Neural cell (in vitro differentiated cells): ENCODE results near the gene SEC22A.

Experiments
- CTCF ChIP-seq: fragments of 450-650 bp; IDR thresholded peaks from 2 replicates; pipeline ENCODE4 v1.5.1; 2014; ENCODE audit warnings: antibody characterized with exemption, mild to moderate bottlenecking, moderate library complexity; ENCODE audit not compliant: poor library complexity, severe bottlenecking
- EZH2 ChIP-seq: fragments of 200-600, 300-800 bp; shearing (Covaris generic), sonication (generic); IDR thresholded peaks from 2 replicates; pipeline ENCODE4 v1.6.1; 2014; ENCODE audit warnings: antibody characterized with exemption, low read length, borderline replicate concordance, mild to moderate bottlenecking; ENCODE audit not compliant: insufficient read depth, poor library complexity, severe bottlenecking
- RAD21 ChIP-seq: fragments of 450-650 bp; conservative IDR thresholded peaks from 2 replicates; pipeline ENCODE4 v1.6.1; 2014; ENCODE audit warnings: antibody characterized with exemption, mild to moderate bottlenecking, moderate library complexity

- TF ChIP-seq RAD21: no peak
- TF ChIP-seq CTCF: no peak
- no peak for TF ChIP-seq EZH2
Observed at GRCh38 chr3:123239756-123240155, 38.0 kb downstream of the SEC22A start.
